K562 (cell line): ENCODE data around the gene SYMPK.

Experiments used
- CAMTA2 ChIP-seq: fragments of 250-450 bp; sonication (Bioruptor Pico); conservative IDR thresholded peaks from 2 replicates; pipeline ENCODE4 v1.5.1; 2022
- NCOA2 ChIP-seq, 2 experiments: fragments of 450-650 bp; IDR thresholded peaks; 2 replicates each; pipeline ENCODE4 v1.6.1; 2018; ENCODE audit warnings: mild to moderate bottlenecking in 2 of 2, moderate library complexity in 1 of 2; ENCODE audit not compliant: partially characterized antibody in 2 of 2
- PHTF2 ChIP-seq: fragments of 250-450 bp; sonication (Bioruptor Pico); IDR thresholded peaks from 2 replicates; pipeline ENCODE4 v1.5.0; 2021; ENCODE audit warnings: mild to moderate bottlenecking
- RFX5 ChIP-seq: IDR thresholded peaks from 2 replicates; pipeline ENCODE4 v1.6.1; 2011; ENCODE audit warnings: low read depth, mild to moderate bottlenecking, improper control_type of control experiment, low read length
- SP2 ChIP-seq: IDR thresholded peaks from 2 replicates; pipeline ENCODE4 v1.6.1; 2011; ENCODE audit warnings: mild to moderate bottlenecking, low read depth, low read length, moderate library complexity; ENCODE audit not compliant: poor library complexity, severe bottlenecking; ENCODE audit errors: extremely low read depth
- ZFX ChIP-seq: sonication (generic); formaldehyde crosslinking; IDR thresholded peaks from 2 replicates; pipeline ENCODE4 v1.8.0; 2022; ENCODE audit warnings: mild to moderate bottlenecking, missing genetic modification reagents, moderate library complexity

- TF ChIP-seq CAMTA2 (CRISPR knock-in tag) (no peak), RFX5 (no peak), SP2 (no peak), NCOA2 (IDR thresholded peaks at IDR 0.05; ENCODE audit: partially characterized antibody in 2 of 2) (no peak), PHTF2 (no peak), ZFX (CRISPR knock-in tag) (no peak)
Observed at GRCh38 chr19:45865269-45865948, 2.5 kb upstream of the SYMPK start.
